GM10266 (cell line): ENCODE data around the gene ATP6V1D.

Source experiments
- DNase-seq: peaks from one replicate; pipeline ENCODE4 v3.0.0; 2012; ENCODE audit errors: extremely low spot score
- TF ChIP-seq, protein P1 (sequence below): IDR thresholded peaks from 2 replicates; pipeline ENCODE4 v1.5.1; 2012; ENCODE audit warnings: mild to moderate bottlenecking, low read depth; ENCODE audit not compliant: control insufficient read depth, insufficient read depth; ENCODE audit errors: missing control alignments

Gene ATP6V1D

DNA sequence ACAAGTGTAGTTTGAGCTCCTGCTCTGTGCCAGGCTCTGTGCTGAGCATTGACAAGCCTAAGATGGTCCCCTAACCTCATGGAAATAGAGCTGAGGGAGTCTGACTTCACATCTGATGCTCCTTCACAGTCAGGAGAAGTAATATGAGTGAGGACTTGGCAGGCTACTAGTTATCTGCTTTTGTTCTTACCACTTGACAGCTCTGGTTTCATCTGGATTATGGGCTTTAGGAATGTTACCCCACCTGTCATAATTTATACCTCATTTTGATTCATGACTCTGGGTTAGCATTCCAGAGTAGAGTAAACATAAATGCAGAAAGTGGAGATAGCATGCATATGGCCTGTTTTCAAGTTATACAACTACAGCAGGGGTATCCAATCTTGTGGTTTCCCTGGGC lies 40.5 kb downstream of the ATP6V1D start:
- no peak for DNase-seq
- TF ChIP-seq, protein P1, sequence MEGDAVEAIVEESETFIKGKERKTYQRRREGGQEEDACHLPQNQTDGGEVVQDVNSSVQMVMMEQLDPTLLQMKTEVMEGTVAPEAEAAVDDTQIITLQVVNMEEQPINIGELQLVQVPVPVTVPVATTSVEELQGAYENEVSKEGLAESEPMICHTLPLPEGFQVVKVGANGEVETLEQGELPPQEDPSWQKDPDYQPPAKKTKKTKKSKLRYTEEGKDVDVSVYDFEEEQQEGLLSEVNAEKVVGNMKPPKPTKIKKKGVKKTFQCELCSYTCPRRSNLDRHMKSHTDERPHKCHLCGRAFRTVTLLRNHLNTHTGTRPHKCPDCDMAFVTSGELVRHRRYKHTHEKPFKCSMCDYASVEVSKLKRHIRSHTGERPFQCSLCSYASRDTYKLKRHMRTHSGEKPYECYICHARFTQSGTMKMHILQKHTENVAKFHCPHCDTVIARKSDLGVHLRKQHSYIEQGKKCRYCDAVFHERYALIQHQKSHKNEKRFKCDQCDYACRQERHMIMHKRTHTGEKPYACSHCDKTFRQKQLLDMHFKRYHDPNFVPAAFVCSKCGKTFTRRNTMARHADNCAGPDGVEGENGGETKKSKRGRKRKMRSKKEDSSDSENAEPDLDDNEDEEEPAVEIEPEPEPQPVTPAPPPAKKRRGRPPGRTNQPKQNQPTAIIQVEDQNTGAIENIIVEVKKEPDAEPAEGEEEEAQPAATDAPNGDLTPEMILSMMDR, result no peak

DNA sequence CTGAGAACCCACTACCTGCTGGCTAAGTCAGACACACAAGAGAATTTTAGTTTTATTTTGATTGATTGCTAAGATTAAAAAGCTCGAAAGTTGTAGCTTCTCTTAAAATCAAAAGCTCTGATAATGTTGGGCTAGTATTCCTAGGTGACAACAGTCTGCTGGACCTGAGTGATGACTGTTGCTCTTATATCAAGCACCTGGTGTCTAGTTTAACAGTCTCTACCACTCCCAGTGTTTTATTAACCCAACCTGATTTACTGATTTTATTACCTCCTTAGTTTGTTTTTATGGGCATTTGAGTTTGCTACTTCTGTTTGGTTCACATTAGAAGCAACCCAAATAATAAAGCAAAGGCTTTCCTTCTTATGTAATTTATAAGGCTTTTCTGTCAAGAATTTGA lies 41.8 kb downstream of the ATP6V1D start:
- TF ChIP-seq, protein P1, result no peak
- no peak for DNase-seq

GRCh38 chr14:67313153-67313552 lies 46.5 kb downstream of the ATP6V1D start:
- TF ChIP-seq, protein P1, result no peak
- no peak for DNase-seq

GRCh38 chr14:67311868-67312267 lies 47.7 kb downstream of the ATP6V1D start:
- TF ChIP-seq, protein P1, result no peak
- no peak for DNase-seq
